GM21515 (cell line): ENCODE results near the gene SH2D4B.

ENCODE experiments used
- ATAC-seq: cut with Tn5 transposase; IDR thresholded peaks from one replicate; pipeline ENCODE4 v1.9.1; 2021; ENCODE audit not compliant: unreplicated experiment

The SH2D4B gene

GRCh38 chr10:80674809-80675208 lies 137.1 kb downstream of the SH2D4B start:
- no peak for ATAC-seq

GRCh38 chr10:80681142-80681541 lies 143.4 kb downstream of the SH2D4B start:
- ATAC-seq = no peak

GRCh38 chr10:80684259-80684658 lies 146.6 kb downstream of the SH2D4B start:
- ATAC-seq = peak; percentile 83

- ATAC-seq = no peak
These were observed 147.7 kb downstream of the SH2D4B start for GRCh38 chr10:80685355-80685754.

- ATAC-seq = no peak
These were observed 149.2 kb downstream of the SH2D4B start for GRCh38 chr10:80686734-80687475.

- no peak for ATAC-seq
These were observed 149.7 kb downstream of the SH2D4B start for GRCh38 chr10:80687476-80687789.

GRCh38 chr10:80690434-80690833 lies 152.7 kb downstream of the SH2D4B start:
- ATAC-seq = no peak

GRCh38 chr10:80691441-80691840 lies 153.7 kb downstream of the SH2D4B start:
- no peak for ATAC-seq

GRCh38 chr10:80693565-80693964 lies 155.9 kb downstream of the SH2D4B start:
- no peak for ATAC-seq

GRCh38 chr10:80694930-80695329 lies 157.2 kb downstream of the SH2D4B start:
- ATAC-seq = no peak
